Cardiac fibroblast (primary cell): ENCODE data around the gene SELENOS.
A peak's percentile ranks its signal among the peaks of the same experiment; 100 is the strongest.

Experiments used
- DNase-seq, 2 donors: peaks; one replicate each; pipeline versions ENCODE4 v3.0.0 to v3.0.0-alpha.2; 2010; ENCODE audit warnings: low read depth in 2 of 2
- H3K4me3 ChIP-seq, 2 donors: replicated peaks in 1 of 2; 1 replicate in 1 of 2; 2 replicates in 1 of 2; pipeline ENCODE4 v1.5.1; 2011; ENCODE audit warnings: low read depth in 2 of 2, low read length in 2 of 2, mild to moderate bottlenecking in 2 of 2, moderate library complexity in 1 of 2
- CTCF ChIP-seq: IDR thresholded peaks from one replicate; pipeline ENCODE4 v1.5.1; 2011; ENCODE audit warnings: low read depth, mild to moderate bottlenecking, low read length, inconsistent platforms

SELENOS gene

GRCh38 chr15:101322854-101323477 is 45.7 kb upstream of the SELENOS start:
- no peak for DNase-seq
- no peak overlapping the region for H3K4me3 ChIP-seq
- no peak for TF ChIP-seq CTCF

GRCh38 chr15:101322016-101322695 is 44.9 kb upstream of the SELENOS start:
- no peak overlapping the region for H3K4me3 ChIP-seq
- no peak for DNase-seq
- no peak for TF ChIP-seq CTCF

GRCh38 chr15:101320501-101321052 is 43.3 kb upstream of the SELENOS start:
- H3K4me3 ChIP-seq: no peak overlapping the region
- DNase-seq: peak; percentile 71 to 72
- TF ChIP-seq CTCF: peak; percentile 34

GRCh38 chr15:101318839-101319238 is 41.6 kb upstream of the SELENOS start:
- DNase-seq: no peak
- no peak overlapping the region for H3K4me3 ChIP-seq
- TF ChIP-seq CTCF: no peak

GRCh38 chr15:101318147-101318819 is 41.0 kb upstream of the SELENOS start:
- no peak for TF ChIP-seq CTCF
- DNase-seq: no peak
- H3K4me3 ChIP-seq: no peak overlapping the region

GRCh38 chr15:101317336-101317872 is 40.1 kb upstream of the SELENOS start:
- no peak for DNase-seq
- H3K4me3 ChIP-seq: no peak overlapping the region
- TF ChIP-seq CTCF: no peak
